Mesendoderm (in vitro differentiated cells): ENCODE measurements around the gene TGFBR3.

Experiments
- DNase-seq: peaks from one replicate; pipeline ENCODE4 v3.0.0; 2013
- H2AK5ac ChIP-seq: 2 replicates; pipeline ENCODE4 v1.6.1; 2013; ENCODE audit warnings: low read length, inconsistent platforms
- H2BK120ac ChIP-seq: 2 replicates; pipeline ENCODE4 v1.6.1; 2013; ENCODE audit warnings: low read depth, mild to moderate bottlenecking, low read length, moderate library complexity, mixed read lengths
- H2BK15ac ChIP-seq: replicated peaks from 2 replicates; pipeline ENCODE4 v1.6.1; 2013; ENCODE audit warnings: low read depth, mild to moderate bottlenecking, moderate library complexity
- H2BK5ac ChIP-seq: 2 replicates; pipeline ENCODE4 v1.6.1; 2013; ENCODE audit warnings: low read length, inconsistent platforms
- H3K18ac ChIP-seq: 2 replicates; pipeline ENCODE4 v1.6.1; 2013; ENCODE audit warnings: mild to moderate bottlenecking, low read length, mixed read lengths
- H3K23ac ChIP-seq: one replicate; pipeline ENCODE4 v1.6.1; 2013; ENCODE audit warnings: low read length
- H3K27ac ChIP-seq: 2 replicates; pipeline ENCODE4 v1.5.1; 2013; ENCODE audit warnings: low read depth, mild to moderate bottlenecking, inconsistent platforms, low read length, moderate library complexity
- H3K27me3 ChIP-seq: 2 replicates; pipeline ENCODE4 v1.6.1; 2013; ENCODE audit warnings: low read length, control low read depth, mild to moderate bottlenecking, inconsistent platforms; ENCODE audit not compliant: insufficient read depth, poor library complexity
- H3K36me3 ChIP-seq: 2 replicates; pipeline ENCODE4 v1.6.1; 2013; ENCODE audit warnings: low read length, inconsistent platforms; ENCODE audit not compliant: control insufficient read depth, insufficient read depth
- H3K4ac ChIP-seq: one replicate; pipeline ENCODE4 v1.6.1; 2013; ENCODE audit warnings: low read depth, mild to moderate bottlenecking, low read length, moderate library complexity
- H3K4me1 ChIP-seq: 2 replicates; pipeline ENCODE4 v1.6.1; 2013; ENCODE audit warnings: low read depth, low read length, inconsistent platforms; ENCODE audit not compliant: control insufficient read depth
- H3K4me2 ChIP-seq: 2 replicates; pipeline ENCODE4 v1.6.1; 2013; ENCODE audit warnings: low read length
- H3K4me3 ChIP-seq: 2 replicates; pipeline ENCODE4 v1.5.1; 2013; ENCODE audit warnings: mild to moderate bottlenecking, low read length
- H3K56ac ChIP-seq: one replicate; pipeline ENCODE4 v1.6.1; 2013; ENCODE audit warnings: low read length
- H3K79me1 ChIP-seq: 2 replicates; pipeline ENCODE4 v1.6.1; 2013; ENCODE audit warnings: low read length, inconsistent platforms
- H3K79me2 ChIP-seq: 2 replicates; pipeline ENCODE4 v1.6.1; 2013; ENCODE audit warnings: mild to moderate bottlenecking, low read length; ENCODE audit not compliant: control insufficient read depth, insufficient read depth
- H3K9ac ChIP-seq: 2 replicates; pipeline ENCODE4 v1.6.1; 2013; ENCODE audit warnings: low read length, inconsistent platforms
- H4K5ac ChIP-seq: one replicate; pipeline ENCODE4 v1.6.1; 2013; ENCODE audit warnings: low read length
- H4K8ac ChIP-seq: one replicate; pipeline ENCODE4 v1.6.1; 2013; ENCODE audit warnings: low read depth, mild to moderate bottlenecking, control low read depth, low read length, moderate library complexity
- WGBS: extraction: QIAGEN DNeasy Blood & Tissue Kit; methylation state at CpG from one replicate; pipeline ENCODE4 v1.1.7; 2013; ENCODE audit warnings: low lambda C conversion rate, missing lambda C conversion rate; ENCODE audit not compliant: insufficient coverage; ENCODE audit errors: extremely low coverage; 5-methylcytosine and 5-hydroxymethylcytosine counted together

Gene TGFBR3

DNA sequence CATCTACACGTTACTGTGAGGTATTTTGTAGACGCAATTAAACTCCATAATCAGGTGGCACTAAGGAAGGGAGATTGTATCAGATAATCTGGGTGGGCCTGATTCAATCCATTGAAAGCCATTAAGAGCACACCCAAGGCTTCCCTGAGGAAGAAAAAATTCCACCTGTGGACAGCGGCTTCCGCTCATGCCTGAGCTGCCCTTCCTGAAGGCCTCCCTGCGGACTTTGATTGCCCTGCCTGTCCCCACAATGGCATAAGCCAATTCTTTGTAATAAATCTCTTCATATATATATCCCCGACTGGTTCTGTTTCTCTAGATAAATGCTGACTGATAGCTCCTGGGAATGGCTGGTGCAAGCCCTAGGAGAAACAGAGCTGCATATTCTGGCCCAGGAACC, 138.3 kb downstream of the TGFBR3 start:
- Histone ChIP-seq H3K79me2 (no peaks in the 10 kb centered on the region), H3K27ac (no peak overlapping the region), H4K8ac (no peak overlapping the region), H3K79me1 (no peaks in the 10 kb centered on the region), H3K9ac (no peak overlapping the region), H3K36me3 (no peaks in the 10 kb centered on the region), H2BK5ac (no peak overlapping the region), H2AK5ac (no peak overlapping the region), H3K27me3 (no peaks in the 10 kb centered on the region), H3K56ac (no peak overlapping the region), H2BK120ac (no peak overlapping the region), H3K23ac (no peak overlapping the region), H2BK15ac (no peak overlapping the region), H4K5ac (no peak overlapping the region), H3K4me1 (no peaks in the 10 kb centered on the region), H3K4me2 (no peak overlapping the region), H3K4ac (no peak overlapping the region), H3K18ac (no peak overlapping the region), H3K4me3 (no peak overlapping the region)
- DNase-seq, result no peak
- no CpG with 5 or more reads among the region's 6 CpGs for WGBS

DNA sequence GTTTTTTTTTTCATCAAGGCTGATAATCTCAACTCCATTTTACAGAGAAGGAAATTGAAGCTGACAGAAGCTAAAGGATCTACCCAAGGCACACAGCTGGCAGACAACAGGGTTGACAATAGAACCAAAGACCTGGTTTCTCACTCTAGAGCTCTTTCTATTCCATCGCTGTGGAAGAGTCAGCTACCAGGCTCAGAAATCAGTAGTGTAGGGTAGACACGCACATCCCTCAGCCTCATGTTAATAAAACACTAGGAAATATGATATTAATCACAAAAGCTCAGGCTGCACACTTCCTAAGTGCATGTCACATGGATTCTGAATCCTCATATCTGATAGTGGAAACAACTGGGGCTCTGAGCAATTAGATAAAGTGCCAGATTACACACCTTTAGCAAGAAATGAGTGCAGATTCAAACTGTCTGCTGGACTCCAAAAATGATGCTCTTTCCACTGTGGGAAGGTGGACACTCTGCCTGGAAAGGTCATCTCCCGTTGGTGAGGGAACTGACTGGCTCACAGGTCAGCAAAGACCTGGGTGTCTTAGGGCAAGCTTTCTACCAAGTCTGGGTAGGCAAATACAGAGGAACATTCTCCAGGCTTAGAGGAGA, 139.1 kb downstream of the TGFBR3 start:
- Histone ChIP-seq H4K8ac (no peak overlapping the region), H3K9ac (no peak overlapping the region), H3K4me3 (no peak overlapping the region), H4K5ac (no peak overlapping the region), H3K56ac (no peak overlapping the region), H3K27ac (no peak overlapping the region), H2BK15ac (no peak overlapping the region), H2BK120ac (no peak overlapping the region), H3K36me3 (no peaks in the 10 kb centered on the region), H3K4me2 (no peak overlapping the region), H3K23ac (no peak overlapping the region), H3K79me2 (no peaks in the 10 kb centered on the region), H3K4ac (no peak overlapping the region), H2AK5ac (no peak overlapping the region), H3K18ac (no peak overlapping the region), H3K79me1 (no peaks in the 10 kb centered on the region), H2BK5ac (no peak overlapping the region), H3K4me1 (no peaks in the 10 kb centered on the region), H3K27me3 (no peaks in the 10 kb centered on the region)
- DNase-seq, result no peak
- no CpG with 5 or more reads among the region's 3 CpGs for WGBS

DNA sequence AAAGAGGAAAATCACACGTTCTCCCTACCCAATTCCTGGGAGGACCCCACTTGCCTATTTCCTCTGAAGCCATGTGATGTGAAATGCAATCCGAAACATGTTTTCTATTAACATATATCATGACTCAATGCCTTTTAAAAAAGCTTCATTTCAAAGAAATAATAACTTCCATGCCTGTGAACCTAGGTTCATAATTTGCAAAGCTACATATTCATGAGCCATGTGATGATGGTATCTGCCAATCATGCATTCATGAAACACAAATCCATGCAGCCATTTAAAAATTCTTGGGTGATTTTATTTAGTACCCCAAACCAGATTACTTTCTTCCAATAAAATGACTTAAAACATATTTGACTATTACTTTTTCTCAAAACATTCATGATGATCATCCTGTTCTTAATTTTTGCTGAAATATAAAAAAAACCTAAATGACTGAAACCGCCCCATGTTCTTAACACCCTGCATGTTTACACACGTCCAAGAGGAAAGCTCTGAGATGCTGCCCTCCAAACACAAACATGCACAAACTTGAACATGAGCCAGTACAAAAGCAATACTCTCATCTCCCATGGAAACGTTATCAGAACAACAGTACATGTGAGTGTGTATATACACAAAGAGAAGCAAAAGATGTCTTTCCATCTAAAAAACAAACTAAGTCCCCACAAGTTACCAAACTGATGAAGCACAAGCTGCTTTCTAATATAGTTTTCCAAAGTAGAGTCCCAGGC, 140.1 kb downstream of the TGFBR3 start:
- H3K4me2 ChIP-seq, result no peak overlapping the region
- no peak overlapping the region for H4K5ac ChIP-seq
- no peaks in the 10 kb centered on the region for H3K36me3 ChIP-seq
- no CpG with 5 or more reads among the region's 5 CpGs for WGBS
- H3K9ac ChIP-seq, result no peak overlapping the region
- no peak overlapping the region for H2BK15ac ChIP-seq
- H3K27me3 ChIP-seq, result no peaks in the 10 kb centered on the region
- no peak overlapping the region for H2AK5ac ChIP-seq
- H3K4ac ChIP-seq, result no peak overlapping the region
- H2BK5ac ChIP-seq, result no peak overlapping the region
- H4K8ac ChIP-seq, result no peak overlapping the region
- no peak overlapping the region for H3K23ac ChIP-seq
- H2BK120ac ChIP-seq, result no peak overlapping the region
- H3K18ac ChIP-seq, result no peak overlapping the region
- H3K4me1 ChIP-seq, result no peaks in the 10 kb centered on the region
- no peak overlapping the region for H3K56ac ChIP-seq
- H3K4me3 ChIP-seq, result no peak overlapping the region
- no peak for DNase-seq
- no peaks in the 10 kb centered on the region for H3K79me1 ChIP-seq
- H3K27ac ChIP-seq, result no peak overlapping the region
- no peaks in the 10 kb centered on the region for H3K79me2 ChIP-seq

DNA sequence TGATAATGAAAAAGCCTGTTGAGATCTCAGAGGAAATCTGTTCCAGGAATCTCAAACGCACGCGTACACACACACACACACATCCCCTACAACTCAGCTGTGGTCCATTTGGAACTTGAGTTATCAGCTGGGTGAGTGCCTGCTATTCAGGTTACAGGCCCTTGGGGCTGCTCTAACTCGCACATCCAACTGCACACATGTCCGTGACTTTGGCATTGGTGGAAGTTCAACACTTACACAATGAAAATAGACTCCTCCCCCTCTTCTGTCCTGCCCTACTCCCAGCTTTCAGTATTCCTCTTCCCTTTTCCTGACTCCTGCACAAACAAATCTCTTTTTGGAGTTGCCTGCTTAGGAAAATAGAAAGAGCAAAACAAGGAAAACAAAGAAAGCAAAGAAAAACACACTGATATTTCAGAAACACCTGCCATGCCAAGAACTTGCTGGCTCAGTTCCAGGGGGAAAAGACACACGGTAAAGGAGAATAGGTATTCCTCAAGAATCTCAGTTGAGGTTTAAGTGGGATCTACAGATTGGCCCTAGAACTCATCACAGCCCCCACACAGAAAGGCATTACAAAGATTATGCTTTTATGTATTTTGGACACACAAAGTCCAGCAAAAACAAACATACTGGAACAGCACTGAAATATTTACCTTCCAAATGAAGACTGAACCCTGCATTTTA, 140.9 kb downstream of the TGFBR3 start:
- Histone ChIP-seq H3K4me1 (no peaks in the 10 kb centered on the region), H3K18ac (no peak overlapping the region), H3K4me2 (no peak overlapping the region), H2BK5ac (no peak overlapping the region), H3K27ac (no peak overlapping the region), H3K9ac (no peak overlapping the region), H3K4ac (no peak overlapping the region), H3K56ac (no peak overlapping the region), H4K5ac (no peak overlapping the region), H3K4me3 (no peak overlapping the region), H3K36me3 (no peaks in the 10 kb centered on the region), H3K79me1 (no peaks in the 10 kb centered on the region), H3K27me3 (no peaks in the 10 kb centered on the region), H4K8ac (no peak overlapping the region), H2AK5ac (no peak overlapping the region), H2BK15ac (no peak overlapping the region), H2BK120ac (no peak overlapping the region), H3K23ac (no peak overlapping the region), H3K79me2 (no peaks in the 10 kb centered on the region)
- no CpG with 5 or more reads among the region's 6 CpGs for WGBS
- DNase-seq, result no peak

DNA sequence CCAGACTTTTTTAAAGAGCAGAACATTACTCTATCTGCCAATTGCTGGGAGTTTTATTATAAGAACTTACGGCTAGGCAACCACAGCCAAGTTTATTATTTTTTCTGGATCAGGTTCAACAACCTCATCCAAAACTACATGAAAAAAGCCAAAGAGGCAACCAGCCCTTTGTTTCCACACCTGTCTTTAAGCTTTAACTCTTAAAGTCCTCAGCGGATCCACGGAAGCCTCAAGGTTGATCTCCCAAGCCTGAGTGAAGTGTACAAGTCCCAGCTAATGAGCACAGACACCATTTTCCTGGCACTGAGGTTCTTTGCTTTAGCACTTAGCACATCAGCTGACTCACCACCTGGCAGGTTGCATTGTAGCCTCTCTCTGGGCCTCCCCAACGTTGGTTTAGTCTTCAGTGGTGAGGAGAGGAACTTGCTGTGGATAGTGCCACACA, 143.1 kb downstream of the TGFBR3 start:
- Histone ChIP-seq H3K27me3 (no peaks in the 10 kb centered on the region), H3K4ac (no peak overlapping the region), H3K36me3 (no peaks in the 10 kb centered on the region), H3K4me1 (no peaks in the 10 kb centered on the region), H2BK5ac (no peak overlapping the region), H3K27ac (no peak overlapping the region), H3K9ac (no peak overlapping the region), H3K23ac (no peak overlapping the region), H2AK5ac (no peak overlapping the region), H2BK120ac (no peak overlapping the region), H4K5ac (no peak overlapping the region), H3K79me1 (no peaks in the 10 kb centered on the region), H3K4me3 (no peak overlapping the region), H3K18ac (no peak overlapping the region), H4K8ac (no peak overlapping the region), H2BK15ac (no peak overlapping the region), H3K4me2 (no peak overlapping the region), H3K56ac (no peak overlapping the region), H3K79me2 (no peaks in the 10 kb centered on the region)
- no CpG with 5 or more reads among the region's 4 CpGs for WGBS
- DNase-seq, result no peak
